K562 (cell line): Measurements from ENCODE around the gene SERTAD1. TPM values are rescaled to one million over a fixed set of nuclear protein-coding genes. Genes with fewer than 3 reads are reported as not detected.
A peak's percentile ranks its signal among the peaks of the same experiment; 100 is the strongest.

Source experiments
- CREB3L1 ChIP-seq: fragments of 450-650 bp; IDR thresholded peaks from 2 replicates; pipeline ENCODE4 v1.6.1; 2014; ENCODE audit warnings: low read depth, mild to moderate bottlenecking, moderate library complexity, borderline replicate concordance
- CTCFL ChIP-seq: IDR thresholded peaks from 2 replicates; pipeline ENCODE4 v1.6.1; 2011; ENCODE audit warnings: borderline replicate concordance, low read depth, mild to moderate bottlenecking, moderate library complexity, low read length; ENCODE audit not compliant: insufficient read depth, poor library complexity, severe bottlenecking
- FOXA3 ChIP-seq, 2 experiments: fragments of 450-650 bp in 1 of 2; sonication (generic) in 1 of 2; formaldehyde crosslinking; IDR thresholded peaks in 1 of 2; conservative IDR thresholded peaks in 1 of 2; 2 replicates each; pipeline versions ENCODE4 v1.4.0 to v1.8.0; 2020 to 2022; ENCODE audit warnings: mild to moderate bottlenecking in 2 of 2, missing genetic modification reagents in 1 of 2
- GTF3C2 ChIP-seq: IDR thresholded peaks from 3 replicates; pipeline ENCODE4 v1.6.1; 2011; ENCODE audit warnings: borderline replicate concordance, mild to moderate bottlenecking, moderate library complexity; ENCODE audit not compliant: insufficient read length; ENCODE audit errors: extremely low read depth
- HES1 ChIP-seq: fragments of 450-650 bp; IDR thresholded peaks from 2 replicates; pipeline ENCODE4 v1.6.1; 2016; ENCODE audit warnings: low read depth, mild to moderate bottlenecking, moderate library complexity
- JUND ChIP-seq, 2 experiments: IDR thresholded peaks; 2 replicates in 1 of 2; 3 replicates in 1 of 2; pipeline ENCODE4 v1.6.1; 2011; ENCODE audit warnings: borderline replicate concordance in 2 of 2, low read depth in 2 of 2, low read length in 2 of 2, improper control_type of control experiment in 1 of 2, missing biosample characterization in 1 of 2, missing genetic modification characterization in 1 of 2, missing genetic modification reagents in 1 of 2
- L3MBTL2 ChIP-seq: fragments of 450-650 bp; IDR thresholded peaks from 2 replicates; pipeline ENCODE4 v1.6.1; 2016; ENCODE audit warnings: mild to moderate bottlenecking, moderate library complexity
- MAZ ChIP-seq, 2 experiments: fragments of 450-650 bp in 1 of 2; sonication (generic) in 1 of 2; formaldehyde crosslinking; IDR thresholded peaks in 1 of 2; conservative IDR thresholded peaks in 1 of 2; 2 replicates each; pipeline versions ENCODE4 v1.4.0 to v1.5.0; 2020; ENCODE audit warnings: mild to moderate bottlenecking in 1 of 2, missing genetic modification reagents in 1 of 2
- POLR3A ChIP-seq: IDR thresholded peaks from 2 replicates; pipeline ENCODE4 v1.6.1; 2011; ENCODE audit warnings: borderline replicate concordance, mild to moderate bottlenecking, moderate library complexity; ENCODE audit not compliant: insufficient read length, insufficient read depth; ENCODE audit errors: extremely low read depth
- RBFOX2 ChIP-seq: fragments of 200-400 bp; formaldehyde crosslinking; IDR thresholded peaks from 2 replicates; pipeline ENCODE4 v1.6.1; 2017; ENCODE audit warnings: low read depth, mild to moderate bottlenecking, low read length, moderate library complexity
- RBM17 ChIP-seq: fragments of 200-400 bp; formaldehyde crosslinking; IDR thresholded peaks from 2 replicates; pipeline ENCODE4 v1.6.1; 2017; ENCODE audit warnings: low read depth, mild to moderate bottlenecking, low read length, borderline replicate concordance
- STAT5B ChIP-seq: fragments of 250-450 bp; sonication (Bioruptor Pico); IDR thresholded peaks from 2 replicates; pipeline ENCODE4 v1.8.0; 2021; ENCODE audit warnings: mild to moderate bottlenecking, inconsistent platforms
- XRCC5 ChIP-seq: fragments of 200-400 bp; formaldehyde crosslinking; IDR thresholded peaks from 2 replicates; pipeline ENCODE4 v1.6.1; 2017; ENCODE audit warnings: low read depth, mild to moderate bottlenecking, low read length
- ZNF133 ChIP-seq: fragments of 250-450 bp; sonication (Bioruptor Pico); IDR thresholded peaks from 2 replicates; pipeline ENCODE4 v1.4.0; 2020; ENCODE audit warnings: mild to moderate bottlenecking
- ZNF232 ChIP-seq: sonication (generic); formaldehyde crosslinking; IDR thresholded peaks from 2 replicates; pipeline ENCODE4 v1.8.0; 2022; ENCODE audit warnings: mild to moderate bottlenecking, missing genetic modification reagents
- ZNF324 ChIP-seq: fragments of 250-450 bp; sonication (Bioruptor Pico); IDR thresholded peaks from 2 replicates; pipeline ENCODE4 v1.4.0; 2020; ENCODE audit warnings: mild to moderate bottlenecking
- ZNF347 ChIP-seq: fragments of 450-650 bp; formaldehyde crosslinking; IDR thresholded peaks from 2 replicates; pipeline ENCODE4 v1.4.0; 2020; ENCODE audit warnings: low read depth, mild to moderate bottlenecking, moderate library complexity
- ZNF41 ChIP-seq: fragments of 250-450 bp; sonication (Bioruptor Pico); conservative IDR thresholded peaks from 2 replicates; pipeline ENCODE4 v1.4.0; 2020; ENCODE audit warnings: mild to moderate bottlenecking
- polyA plus RNA-seq, 8 experiments: library from polyadenylated mRNA; depleted of rRNA in 4 of 8; stranded (reverse) in 5 of 8; unstranded in 3 of 8; fragments of >200 nt; fragmentation: Nextera tagmentation in 2 of 8; fragmentation: Illumina TruSeq in 1 of 8; extraction: Ambion mirVana in 2 of 8; extraction: Trizol in 1 of 8; gene quantifications; 2 replicates each; pipeline versions ENCODE4 v1.2.1 to v1.2.3, GENCODE V29; 2011 to 2014; ENCODE audit warnings: inconsistent platforms in 1 of 8, missing spikeins in 1 of 8
- total RNA-seq, 7 experiments: library from RNA; depleted of rRNA in 6 of 7; stranded (reverse); fragments of >200 nt in 6 of 7; fragmentation: Illumina TruSeq in 2 of 7; extraction: Trizol in 2 of 7; gene quantifications; 2 replicates each; pipeline versions ENCODE4 v1.2.1 to v1.2.3, GENCODE V29; 2011 to 2021; ENCODE audit warnings: low replicate concordance in 1 of 7

The SERTAD1 gene
- total and polyA plus RNA-seq, 9 of the 15 experiments (the other 6 are each of a cell fraction or from before 2014, with no cell fraction given), result 0.15 to 8.7 (median 4.9) TPM

GRCh38 chr19:40466219-40466984, 40.6 kb upstream of the SERTAD1 start (continued):
- TF ChIP-seq ZNF232 (CRISPR knock-in tag) (no peak), GTF3C2 (no peak), FOXA3 (CRISPR knock-in tag; conservative IDR thresholded peaks at IDR 0.05 in 1 of 2, IDR thresholded peaks at IDR 0.05 in 1 of 2) (0 out of 4 replicates have a peak, but pooled peaks of 1 of the 2 experiments have one; percentile 26), CREB3L1 (peak; percentile 14; the same call in 1 of the 2 replicates), JUND (IDR thresholded peaks at IDR 0.05; ENCODE audit: borderline replicate concordance, low read depth, low read length) (no peak), JUND (tag; IDR thresholded peaks at IDR 0.05; ENCODE audit: borderline replicate concordance, low read depth, low read length) (peak; percentile 57; the same call in 1 of the 3 replicates), ZNF41 (CRISPR knock-in tag) (no peak), XRCC5 (no peak), STAT5B (CRISPR knock-in tag) (no peak), RBFOX2 (no peak), CTCFL (no peak), MAZ (CRISPR knock-in tag; conservative IDR thresholded peaks at IDR 0.05 in 1 of 2, IDR thresholded peaks at IDR 0.05 in 1 of 2) (0 out of 4 replicates have a peak, but pooled peaks of 1 of the 2 experiments have one; percentile 9), POLR3A (no peak), ZNF347 (no peak), RBM17 (no peak), L3MBTL2 (peak; percentile 20; the same call in 1 of the 2 replicates), HES1 (no peak), ZNF133 (no peak), ZNF324 (CRISPR knock-in tag) (no peak; the same call in 1 of the 2 replicates)
